Nephron progenitor cell (in vitro differentiated cells): ENCODE measurements around the gene RPL35.

Source experiments
- DNase-seq: peaks from one replicate; pipeline ENCODE4 v3.0.0; 2021
- H3K27ac Mint-ChIP-seq: 2 replicates; pipeline ENCODE4 v1.8.0; 2021; ENCODE audit warnings: mild to moderate bottlenecking, moderate library complexity, mixed read lengths
- H3K27me3 Mint-ChIP-seq: 2 replicates; pipeline ENCODE4 v1.8.0; 2021; ENCODE audit warnings: mild to moderate bottlenecking, low read depth, mixed read lengths; ENCODE audit not compliant: poor library complexity
- H3K36me3 Mint-ChIP-seq: 2 replicates; pipeline ENCODE4 v1.8.0; 2021; ENCODE audit warnings: low read depth, mixed read lengths
- H3K4me1 Mint-ChIP-seq: 2 replicates; pipeline ENCODE4 v1.8.0; 2021; ENCODE audit warnings: mixed read lengths
- H3K4me3 Mint-ChIP-seq: 2 replicates; pipeline ENCODE4 v1.8.0; 2021; ENCODE audit warnings: mild to moderate bottlenecking, moderate library complexity, mixed read lengths
- H3K9me3 Mint-ChIP-seq: 2 replicates; pipeline ENCODE4 v1.8.0; 2021; ENCODE audit warnings: mild to moderate bottlenecking, moderate library complexity, mixed read lengths
- CTCF ChIP-seq: fragments of 200-600 bp; sonication (generic); IDR thresholded peaks from 2 replicates; pipeline ENCODE4 v1.5.0; 2021; ENCODE audit warnings: antibody characterized with exemption

The RPL35 gene

GRCh38 chr9:124886461-124886860 is 24.7 kb upstream of the RPL35 start:
- TF ChIP-seq CTCF, result no peak
- no peaks in the 10 kb centered on the region for H3K9me3 Mint-ChIP-seq
- no peaks in the 10 kb centered on the region for H3K27me3 Mint-ChIP-seq
- peaks cover 9% of the 10 kb centered on the region for H3K4me1 Mint-ChIP-seq
- peaks cover 28% of the 10 kb centered on the region for H3K36me3 Mint-ChIP-seq
- H3K27ac Mint-ChIP-seq, result no peak overlapping the region
- DNase-seq, result no peak
- H3K4me3 Mint-ChIP-seq, result no peak overlapping the region

GRCh38 chr9:124885551-124885950 is 23.8 kb upstream of the RPL35 start:
- Mint-ChIP-seq H3K27me3 (no peaks in the 10 kb centered on the region), H3K4me3 (no peak overlapping the region), H3K9me3 (no peaks in the 10 kb centered on the region), H3K4me1 (peaks cover 9% of the 10 kb centered on the region), H3K36me3 (peaks cover 22% of the 10 kb centered on the region), H3K27ac (peak overlapping the region; percentile 85)
- no peak for TF ChIP-seq CTCF
- no peak for DNase-seq

GRCh38 chr9:124884376-124884775 is 22.6 kb upstream of the RPL35 start:
- no peak for TF ChIP-seq CTCF
- no peaks in the 10 kb centered on the region for H3K27me3 Mint-ChIP-seq
- peak overlapping the region; percentile 61 for H3K27ac Mint-ChIP-seq
- H3K9me3 Mint-ChIP-seq, result no peaks in the 10 kb centered on the region
- H3K4me1 Mint-ChIP-seq, result peaks cover 6% of the 10 kb centered on the region
- no peak overlapping the region for H3K4me3 Mint-ChIP-seq
- no peak for DNase-seq
- H3K36me3 Mint-ChIP-seq, result peaks cover 16% of the 10 kb centered on the region

GRCh38 chr9:124882231-124882630 is 20.5 kb upstream of the RPL35 start:
- Mint-ChIP-seq H3K9me3 (no peaks in the 10 kb centered on the region), H3K27me3 (no peaks in the 10 kb centered on the region), H3K4me3 (no peak overlapping the region), H3K27ac (no peak overlapping the region), H3K4me1 (peaks cover 6% of the 10 kb centered on the region), H3K36me3 (peaks cover 24% of the 10 kb centered on the region)
- no peak for TF ChIP-seq CTCF
- peak; percentile 13 for DNase-seq

GRCh38 chr9:124881138-124881743 is 19.5 kb upstream of the RPL35 start:
- Mint-ChIP-seq H3K4me3 (no peak overlapping the region), H3K9me3 (no peaks in the 10 kb centered on the region), H3K27ac (no peak overlapping the region), H3K4me1 (peaks cover 6% of the 10 kb centered on the region), H3K36me3 (peaks cover 31% of the 10 kb centered on the region), H3K27me3 (no peaks in the 10 kb centered on the region)
- DNase-seq, result no peak
- no peak for TF ChIP-seq CTCF

GRCh38 chr9:124880501-124880900 is 18.7 kb upstream of the RPL35 start:
- no peaks in the 10 kb centered on the region for H3K9me3 Mint-ChIP-seq
- peaks cover 36% of the 10 kb centered on the region for H3K36me3 Mint-ChIP-seq
- peaks cover 6% of the 10 kb centered on the region for H3K4me1 Mint-ChIP-seq
- DNase-seq, result no peak
- no peak overlapping the region for H3K27ac Mint-ChIP-seq
- TF ChIP-seq CTCF, result no peak
- no peaks in the 10 kb centered on the region for H3K27me3 Mint-ChIP-seq
- no peak overlapping the region for H3K4me3 Mint-ChIP-seq
